Fibroblast of pulmonary artery (primary cell): Measurements from ENCODE around the gene TRPV2.

ENCODE experiments used
- DNase-seq: peaks from one replicate; pipeline ENCODE4 v3.0.0-alpha.2; 2010; ENCODE audit warnings: low read depth
- H3K4me3 ChIP-seq: replicated peaks from 2 replicates; pipeline ENCODE4 v1.5.1; 2011; ENCODE audit warnings: low read depth, mild to moderate bottlenecking, control low read depth, low read length, moderate library complexity
- CTCF ChIP-seq: IDR thresholded peaks from 2 replicates; pipeline ENCODE4 v1.5.1; 2011; ENCODE audit warnings: mild to moderate bottlenecking, control low read depth, low read length, inconsistent platforms; ENCODE audit errors: missing control alignments

Gene TRPV2

GRCh38 chr17:16425698-16426659, 10.6 kb downstream of the TRPV2 start:
- TF ChIP-seq CTCF: no peak
- H3K4me3 ChIP-seq: no peak overlapping the region
- no peak for DNase-seq

- no peak overlapping the region for H3K4me3 ChIP-seq
- TF ChIP-seq CTCF: no peak
- no peak for DNase-seq
Observed at GRCh38 chr17:16427020-16427419, 11.6 kb downstream of the TRPV2 start.

DNA sequence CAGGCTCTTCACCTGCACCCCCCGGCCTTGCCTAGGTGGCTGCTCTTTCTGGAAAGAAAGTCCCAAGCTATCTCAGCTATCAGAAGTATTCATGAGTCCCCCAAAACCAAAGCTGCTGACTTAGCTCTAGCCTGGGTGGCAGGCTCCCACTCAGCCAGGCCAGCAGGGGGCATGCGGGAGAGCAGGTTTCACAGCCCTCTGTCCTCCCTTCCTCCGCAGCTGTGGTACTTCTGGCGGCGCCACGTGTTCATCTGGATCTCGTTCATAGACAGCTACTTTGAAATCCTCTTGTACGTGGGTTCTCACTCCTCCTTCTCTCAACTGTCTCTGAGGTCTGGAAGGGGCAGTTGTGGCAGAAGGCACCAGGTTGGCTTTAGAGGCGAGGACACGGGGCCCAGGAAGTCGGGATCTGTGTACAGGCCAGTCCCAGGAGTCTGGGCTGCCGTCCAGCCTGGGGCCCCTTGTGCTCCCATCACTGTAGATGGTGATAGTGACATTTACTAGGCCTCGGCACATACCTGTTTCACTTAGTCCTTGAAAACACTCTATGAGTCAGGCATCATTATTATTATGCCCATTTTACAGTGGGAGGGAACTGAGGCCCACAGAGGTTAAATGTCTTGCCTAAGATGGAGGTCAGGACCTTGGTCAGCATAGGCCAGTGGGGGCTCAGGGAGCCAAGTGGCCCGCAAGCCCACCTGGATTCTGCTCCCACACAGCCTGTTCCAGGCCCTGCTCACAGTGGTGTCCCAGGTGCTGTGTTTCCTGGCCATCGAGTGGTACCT, 12.9 kb downstream of the TRPV2 start:
- H3K4me3 ChIP-seq: no peak overlapping the region
- peak; percentile 63 for DNase-seq
- peak; percentile 73 for TF ChIP-seq CTCF

DNA sequence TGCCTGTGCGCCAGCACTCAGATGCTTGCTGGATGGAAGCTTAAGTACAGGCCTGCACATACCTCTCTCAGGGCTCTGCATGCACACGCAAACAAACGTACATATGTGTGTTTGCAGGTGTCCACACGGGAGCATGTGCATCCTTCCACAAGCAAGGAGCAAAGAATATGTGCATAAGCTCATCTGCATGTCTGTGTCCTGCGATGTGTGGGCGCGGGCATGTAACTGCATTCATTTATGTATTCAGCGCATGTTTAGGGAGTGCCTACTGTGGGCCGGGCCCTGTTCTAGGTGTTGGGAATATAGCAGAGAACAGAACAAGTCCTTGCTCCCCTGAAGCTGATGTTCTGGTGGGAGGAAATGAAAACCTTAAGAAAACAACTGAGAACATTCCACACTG, 13.7 kb downstream of the TRPV2 start:
- TF ChIP-seq CTCF: no peak
- no peak for DNase-seq
- H3K4me3 ChIP-seq: no peak overlapping the region

- no peak overlapping the region for H3K4me3 ChIP-seq
- no peak for TF ChIP-seq CTCF
- no peak for DNase-seq
Observed at GRCh38 chr17:16430650-16431049, 15.3 kb downstream of the TRPV2 start.

DNA sequence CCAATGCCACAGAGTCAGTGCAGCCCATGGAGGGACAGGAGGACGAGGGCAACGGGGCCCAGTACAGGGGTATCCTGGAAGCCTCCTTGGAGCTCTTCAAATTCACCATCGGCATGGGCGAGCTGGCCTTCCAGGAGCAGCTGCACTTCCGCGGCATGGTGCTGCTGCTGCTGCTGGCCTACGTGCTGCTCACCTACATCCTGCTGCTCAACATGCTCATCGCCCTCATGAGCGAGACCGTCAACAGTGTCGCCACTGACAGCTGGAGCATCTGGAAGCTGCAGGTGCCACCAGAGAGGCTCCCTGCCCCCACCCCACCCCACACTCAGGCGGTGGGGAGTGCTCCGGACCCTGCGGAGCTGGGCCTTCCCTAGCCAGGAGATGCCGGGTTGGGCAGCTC, 16.6 kb downstream of the TRPV2 start:
- no peak for TF ChIP-seq CTCF
- DNase-seq: no peak

More for the DNA sequence above, 16.6 kb downstream of the TRPV2 start:
- no peak overlapping the region for H3K4me3 ChIP-seq
